Measurements from ENCODE around the gene BAIAP2.
"Not testable (repeated sequence)": the region's sequence is repeated elsewhere in the genome, so short reads cannot be mapped to it uniquely, and the experiment has no call there.

BAIAP2 gene

DNA sequence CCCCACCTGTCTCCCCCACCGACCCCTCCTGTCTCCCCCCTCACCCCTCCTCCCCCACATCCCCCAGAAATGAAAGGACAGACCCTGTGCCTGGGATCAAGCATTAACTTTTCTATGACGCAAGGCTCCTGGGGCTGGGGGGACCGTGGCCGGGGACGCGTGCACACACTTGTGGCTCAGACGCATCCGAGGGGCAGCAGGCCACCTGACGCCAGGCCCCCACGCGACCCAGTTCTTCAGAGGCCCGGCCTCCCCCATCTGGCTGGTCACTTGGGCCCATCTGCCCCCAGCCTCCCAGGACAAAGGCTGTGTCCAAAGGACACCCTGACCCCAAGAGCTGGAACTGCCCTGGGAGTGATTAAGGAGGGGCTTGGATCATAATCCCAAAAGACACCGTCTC lies 116.3 kb downstream of the BAIAP2 start:
- no peak overlapping the region for H3K27ac ChIP-seq
- no peak for TF ChIP-seq ZFX (IDR thresholded peaks at IDR 0.05)
- TF ChIP-seq, protein P1, sequence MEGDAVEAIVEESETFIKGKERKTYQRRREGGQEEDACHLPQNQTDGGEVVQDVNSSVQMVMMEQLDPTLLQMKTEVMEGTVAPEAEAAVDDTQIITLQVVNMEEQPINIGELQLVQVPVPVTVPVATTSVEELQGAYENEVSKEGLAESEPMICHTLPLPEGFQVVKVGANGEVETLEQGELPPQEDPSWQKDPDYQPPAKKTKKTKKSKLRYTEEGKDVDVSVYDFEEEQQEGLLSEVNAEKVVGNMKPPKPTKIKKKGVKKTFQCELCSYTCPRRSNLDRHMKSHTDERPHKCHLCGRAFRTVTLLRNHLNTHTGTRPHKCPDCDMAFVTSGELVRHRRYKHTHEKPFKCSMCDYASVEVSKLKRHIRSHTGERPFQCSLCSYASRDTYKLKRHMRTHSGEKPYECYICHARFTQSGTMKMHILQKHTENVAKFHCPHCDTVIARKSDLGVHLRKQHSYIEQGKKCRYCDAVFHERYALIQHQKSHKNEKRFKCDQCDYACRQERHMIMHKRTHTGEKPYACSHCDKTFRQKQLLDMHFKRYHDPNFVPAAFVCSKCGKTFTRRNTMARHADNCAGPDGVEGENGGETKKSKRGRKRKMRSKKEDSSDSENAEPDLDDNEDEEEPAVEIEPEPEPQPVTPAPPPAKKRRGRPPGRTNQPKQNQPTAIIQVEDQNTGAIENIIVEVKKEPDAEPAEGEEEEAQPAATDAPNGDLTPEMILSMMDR (conservative IDR thresholded peaks at IDR 0.05), result no peak

DNA sequence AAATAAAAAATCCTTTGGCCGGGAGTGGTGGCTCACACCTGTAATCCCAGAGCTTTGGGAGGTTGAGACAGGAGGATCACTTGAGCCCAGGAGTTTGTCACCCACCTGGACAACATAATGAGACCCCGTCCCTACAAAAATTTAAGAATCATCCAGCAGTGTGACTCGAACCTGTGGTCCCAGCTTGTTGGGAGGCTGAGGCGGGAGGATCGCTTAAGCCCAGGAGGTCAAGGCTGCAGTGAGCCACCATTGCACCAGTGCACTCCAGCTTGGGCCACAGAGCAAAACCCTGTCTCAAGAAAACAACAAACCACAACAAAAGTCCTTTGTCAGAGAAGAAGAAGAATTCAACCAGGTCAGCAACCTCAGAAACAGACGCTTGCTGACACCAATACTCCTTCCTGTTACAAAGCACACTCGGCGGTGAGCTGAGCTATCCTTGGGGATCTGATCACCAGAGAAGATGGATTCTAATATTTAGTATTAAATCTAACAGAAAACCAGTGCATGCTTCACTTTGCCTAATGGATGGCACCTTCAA lies 117.4 kb downstream of the BAIAP2 start:
- no peak for TF ChIP-seq ZFX (IDR thresholded peaks at IDR 0.05)
- TF ChIP-seq, protein P1 (conservative IDR thresholded peaks at IDR 0.05), result no peak
- no peak overlapping the region for H3K27ac ChIP-seq

DNA sequence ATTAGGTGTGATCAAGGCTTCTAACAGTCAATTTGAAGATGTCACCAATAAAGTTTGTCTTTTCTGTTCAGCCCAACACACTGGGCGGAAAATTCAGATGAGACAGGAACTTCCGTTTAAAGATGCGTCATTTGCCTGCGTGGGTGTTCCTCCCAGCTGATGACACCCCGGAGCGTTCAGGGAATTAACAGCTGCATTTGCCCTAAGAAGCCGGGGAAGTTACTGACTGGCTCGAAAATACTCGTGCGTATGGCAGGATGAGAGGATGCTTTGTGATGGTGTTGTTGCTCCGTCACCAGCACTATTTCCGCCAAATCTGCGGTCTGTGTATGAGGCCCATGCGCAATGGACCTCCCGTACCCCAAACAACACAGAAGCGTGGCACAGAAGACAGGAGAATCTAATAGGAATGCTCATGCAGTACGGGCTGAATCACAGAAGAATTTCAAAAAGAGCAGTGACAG lies 118.4 kb downstream of the BAIAP2 start:
- no peak overlapping the region for H3K27ac ChIP-seq
- TF ChIP-seq, protein P1 (conservative IDR thresholded peaks at IDR 0.05), result no peak
- TF ChIP-seq ZFX (IDR thresholded peaks at IDR 0.05), result no peak

DNA sequence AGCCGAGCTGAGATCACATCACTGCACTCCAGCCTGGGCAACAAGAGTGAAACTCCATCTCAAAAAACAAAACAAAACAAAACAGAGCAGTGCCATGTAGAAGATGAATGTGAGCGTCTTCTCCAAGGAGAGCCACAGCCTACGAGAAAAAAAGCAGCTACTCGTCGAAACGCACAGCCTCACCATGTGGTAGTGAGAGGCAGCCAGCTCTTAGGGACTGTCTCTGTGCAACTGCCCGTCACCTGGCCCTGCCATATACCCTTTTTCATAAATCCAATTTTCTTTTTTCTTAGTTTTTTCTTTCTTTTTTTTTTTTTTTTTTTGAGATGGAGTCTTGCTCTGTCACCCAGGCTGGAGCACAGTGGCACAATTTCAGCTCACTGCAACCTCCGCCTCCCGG lies 119.1 kb downstream of the BAIAP2 start:
- not testable (repeated sequence) for H3K27ac ChIP-seq

DNA sequence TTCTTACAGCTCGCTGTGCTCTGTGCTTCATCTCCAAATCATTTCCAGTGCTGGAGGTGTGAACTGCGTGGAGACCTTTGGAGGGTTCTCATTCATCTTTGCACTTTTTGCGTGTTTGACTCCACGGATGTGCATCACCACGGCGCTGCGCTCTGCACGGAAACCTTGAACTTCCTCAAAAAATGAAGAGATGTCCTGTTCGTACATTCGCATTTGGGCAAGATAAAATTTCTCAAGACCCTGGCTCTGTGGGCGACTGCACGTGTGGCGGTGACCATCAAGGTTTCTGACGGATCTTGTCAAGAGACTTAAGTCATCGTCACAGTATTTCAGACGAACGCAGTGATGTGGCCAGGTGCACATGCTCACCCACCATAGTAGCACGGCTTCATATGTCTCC lies 120.0 kb downstream of the BAIAP2 start:
- TF ChIP-seq ZFX (IDR thresholded peaks at IDR 0.05), result no peak
- TF ChIP-seq, protein P1 (conservative IDR thresholded peaks at IDR 0.05), result no peak
- H3K27ac ChIP-seq, result no peak overlapping the region

DNA sequence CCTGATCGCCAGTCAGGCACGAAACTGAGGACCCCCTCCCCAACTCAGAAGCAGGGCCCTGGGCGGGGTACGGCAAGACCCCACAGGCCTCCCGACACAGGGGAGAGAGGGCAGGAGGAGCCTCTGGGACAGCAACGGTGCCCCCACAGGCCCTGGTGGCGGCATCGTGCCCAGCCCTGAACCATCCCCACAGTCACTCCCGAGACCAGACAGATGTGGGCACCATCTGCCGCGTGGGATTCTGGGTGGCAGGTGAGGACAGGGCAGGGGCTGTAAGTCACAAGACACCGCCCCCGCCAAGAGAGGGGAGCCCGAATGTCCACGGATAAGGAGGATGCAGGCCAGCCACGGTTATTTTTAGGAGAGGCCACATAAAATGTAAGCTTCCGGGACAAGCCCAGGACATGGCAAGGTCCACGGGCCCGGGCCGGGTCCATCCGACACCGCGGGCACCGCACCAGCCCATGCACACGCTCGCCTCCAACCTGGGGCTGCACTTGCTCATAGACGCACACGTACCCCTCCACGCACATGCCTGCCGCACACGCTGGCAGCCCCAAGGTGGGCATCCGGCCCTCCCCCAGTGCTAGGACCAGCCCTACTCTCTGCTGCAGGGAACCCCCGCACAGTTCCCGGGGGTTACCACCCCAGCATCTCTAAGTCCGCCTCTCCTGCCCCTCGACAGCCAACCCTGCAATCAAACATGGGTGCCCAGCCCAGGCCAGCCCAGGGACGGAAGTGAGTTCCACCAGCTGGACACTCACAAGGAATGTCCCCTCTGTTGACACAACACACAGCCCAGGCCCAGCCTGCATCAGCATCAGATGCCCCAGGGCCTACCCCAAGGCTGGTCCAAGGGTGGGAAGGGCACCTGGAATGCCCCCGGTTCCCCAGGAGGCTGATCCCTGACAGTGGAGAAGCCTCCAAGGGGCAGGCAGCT lies 122.2 kb downstream of the BAIAP2 start:
- TF ChIP-seq, protein P1 (conservative IDR thresholded peaks at IDR 0.05), result no peak
- TF ChIP-seq ZFX (IDR thresholded peaks at IDR 0.05), result no peak
- no peak overlapping the region for H3K27ac ChIP-seq

DNA sequence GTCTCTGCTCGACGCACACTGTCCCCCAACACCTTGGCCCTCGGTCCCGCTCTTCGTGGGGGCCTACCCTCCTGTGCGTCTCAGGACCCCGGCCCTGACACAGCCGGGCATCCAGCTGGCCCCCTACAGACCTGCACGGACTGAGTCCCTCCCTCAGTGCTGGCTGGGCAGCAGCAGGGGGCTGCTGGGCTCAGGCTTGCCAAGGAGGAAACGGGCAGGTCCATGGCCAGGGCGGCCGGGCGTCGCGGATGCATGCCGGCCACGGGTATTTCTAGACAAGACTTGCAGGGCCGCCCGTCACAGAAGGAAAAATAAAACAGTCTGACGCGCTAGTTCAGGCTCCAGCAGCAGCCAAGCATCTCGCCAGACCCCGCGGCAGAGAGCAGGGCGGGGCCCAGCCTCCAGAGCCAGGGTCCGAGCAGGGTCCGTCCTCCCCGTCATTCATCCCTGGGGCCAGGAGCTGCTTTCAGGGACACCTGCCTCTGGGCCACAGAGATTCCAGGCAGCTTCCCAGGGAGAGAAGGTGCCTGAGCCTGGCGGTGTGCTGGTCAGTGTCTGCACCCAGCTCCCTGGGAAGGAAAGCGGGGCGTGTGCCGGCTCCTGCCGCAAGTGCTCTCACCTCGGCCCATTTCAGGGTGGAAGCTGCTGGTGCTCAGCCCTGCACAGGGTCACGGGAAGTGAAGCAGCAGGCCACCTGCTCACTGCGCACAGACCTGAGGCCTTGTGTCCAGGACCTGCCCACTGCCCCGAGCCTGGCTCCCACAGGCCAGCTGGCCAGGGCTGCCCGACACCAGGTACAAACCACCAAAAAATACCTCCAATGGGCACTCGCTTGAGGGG lies 123.1 kb downstream of the BAIAP2 start:
- TF ChIP-seq, protein P1 (conservative IDR thresholded peaks at IDR 0.05), result no peak
- no peak for TF ChIP-seq ZFX (IDR thresholded peaks at IDR 0.05)
- H3K27ac ChIP-seq, result no peak overlapping the region

Measured in C4-2B (cell line).